ENCODE data around the gene ADAMTS15.

ADAMTS15 gene

DNA sequence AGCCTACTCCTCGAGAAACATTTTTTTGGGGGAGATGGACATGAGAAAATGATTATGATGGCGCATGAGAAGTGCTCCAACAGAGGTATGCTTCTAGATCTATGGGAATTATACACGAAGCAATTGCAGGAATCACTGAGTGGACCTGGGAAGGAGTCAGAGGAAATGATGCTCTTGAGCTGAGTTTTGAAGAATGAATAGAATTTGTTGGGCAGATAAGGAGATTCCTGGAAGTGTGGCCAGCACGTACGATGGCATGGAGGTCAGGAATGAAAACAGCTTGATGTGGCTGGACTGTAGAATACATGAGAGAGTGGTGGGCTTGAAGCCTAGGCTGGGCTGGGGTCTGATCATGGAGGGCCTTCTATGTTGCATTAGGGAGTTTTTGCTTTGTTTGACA lies 31.7 kb downstream of the ADAMTS15 start:
- DNase-seq: no peak

GRCh38 chr11:130480711-130481140 lies 32.3 kb downstream of the ADAMTS15 start:
- DNase-seq: no peak

GRCh38 chr11:130483124-130483523 lies 34.7 kb downstream of the ADAMTS15 start:
- DNase-seq: no peak

DNA sequence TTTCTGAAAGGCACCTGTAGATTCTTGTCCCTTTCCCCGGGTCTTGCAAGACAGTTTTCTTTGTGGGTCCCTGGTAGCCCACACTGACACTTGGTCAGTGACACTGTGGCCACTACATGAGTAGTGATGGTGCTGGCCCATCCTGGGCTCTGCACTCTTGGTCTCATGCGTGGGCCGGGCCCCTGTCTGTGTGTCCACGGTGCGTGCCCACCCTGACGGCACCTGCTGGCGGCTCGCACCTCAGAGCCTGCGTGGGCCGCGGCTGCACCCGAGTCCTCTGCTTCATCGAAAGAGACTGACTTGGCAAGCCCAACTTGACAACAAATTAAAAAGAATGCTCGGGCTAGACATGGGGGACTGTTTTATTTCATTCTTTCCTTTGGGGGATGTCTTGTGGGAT lies 37.5 kb downstream of the ADAMTS15 start:
- DNase-seq: no peak

GRCh38 chr11:130486391-130486836 lies 38.0 kb downstream of the ADAMTS15 start:
- no peak for DNase-seq

- DNase-seq: no peak
These were observed 38.8 kb downstream of the ADAMTS15 start for GRCh38 chr11:130486987-130487923.

GRCh38 chr11:130487924-130488815 lies 39.7 kb downstream of the ADAMTS15 start:
- DNase-seq: no peak

DNA sequence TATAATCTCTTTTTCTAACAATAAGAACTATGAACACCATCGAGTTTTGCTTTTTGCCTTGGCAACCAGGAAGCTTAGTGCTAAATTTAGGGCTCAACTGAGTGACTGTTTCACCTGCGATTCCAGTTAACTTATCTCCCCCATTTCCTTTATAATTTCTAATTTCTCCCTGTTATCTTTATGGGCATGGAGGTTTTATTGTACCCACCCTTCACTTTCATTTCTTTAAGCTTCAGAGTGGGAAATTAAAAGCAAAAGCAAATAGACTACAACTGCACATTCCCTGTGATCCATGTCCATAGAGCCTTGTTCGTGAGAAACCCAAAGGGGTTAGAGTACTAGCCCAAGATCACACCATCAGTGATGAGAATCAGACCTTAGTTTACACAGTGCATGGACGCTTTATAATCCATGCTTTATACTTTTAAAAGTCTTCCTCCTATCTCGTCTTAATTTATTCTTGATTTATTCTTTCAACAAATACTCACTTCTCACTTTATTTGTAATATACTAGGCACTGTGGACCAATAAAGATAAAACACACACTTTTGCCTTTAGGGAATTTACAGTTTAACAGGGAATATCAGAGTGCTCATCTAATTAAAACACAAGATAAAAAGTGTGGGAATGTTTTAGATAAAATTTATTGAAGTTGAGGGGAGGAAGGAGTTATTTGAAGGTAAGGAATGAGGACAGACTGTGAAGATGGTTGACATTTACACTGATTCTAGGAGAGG lies 40.6 kb downstream of the ADAMTS15 start:
- DNase-seq: no peak

GRCh38 chr11:130489716-130490115 lies 41.3 kb downstream of the ADAMTS15 start:
- DNase-seq: no peak

DNA sequence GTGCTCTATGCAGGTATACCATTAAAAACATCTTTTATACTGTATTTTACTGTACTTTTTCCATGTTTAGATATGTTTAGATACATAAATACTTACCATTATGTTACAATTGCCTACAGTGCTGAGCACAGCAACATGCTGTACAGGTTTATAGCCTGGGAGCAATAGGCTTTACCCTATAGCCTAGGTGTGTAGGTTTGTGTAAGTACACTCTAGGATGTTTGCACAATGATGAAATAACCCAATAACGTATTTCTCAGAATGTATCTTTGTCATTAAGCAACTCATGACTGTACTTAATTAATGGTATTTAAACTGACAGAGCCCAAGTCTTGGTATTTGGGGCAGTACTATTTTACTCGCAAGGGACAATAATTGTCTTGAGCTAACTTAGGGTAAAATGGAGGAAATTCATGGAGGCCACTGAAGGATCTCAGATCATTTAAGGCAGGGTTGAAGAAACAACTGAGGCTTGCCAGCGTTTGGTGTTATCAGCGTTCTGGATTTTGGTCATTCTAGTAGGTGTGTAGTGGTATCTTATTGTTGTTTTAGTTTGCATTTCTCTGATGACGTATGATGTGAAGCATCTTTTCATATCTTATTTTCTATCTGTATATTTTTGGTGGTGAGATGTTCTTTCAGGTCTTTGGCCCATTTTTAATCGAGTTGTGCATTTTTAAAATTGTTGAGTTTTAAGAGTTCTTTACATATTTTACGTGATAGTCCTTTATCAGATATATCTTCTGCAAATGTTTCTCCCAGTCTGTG lies 42.4 kb downstream of the ADAMTS15 start:
- no peak for DNase-seq

DNA sequence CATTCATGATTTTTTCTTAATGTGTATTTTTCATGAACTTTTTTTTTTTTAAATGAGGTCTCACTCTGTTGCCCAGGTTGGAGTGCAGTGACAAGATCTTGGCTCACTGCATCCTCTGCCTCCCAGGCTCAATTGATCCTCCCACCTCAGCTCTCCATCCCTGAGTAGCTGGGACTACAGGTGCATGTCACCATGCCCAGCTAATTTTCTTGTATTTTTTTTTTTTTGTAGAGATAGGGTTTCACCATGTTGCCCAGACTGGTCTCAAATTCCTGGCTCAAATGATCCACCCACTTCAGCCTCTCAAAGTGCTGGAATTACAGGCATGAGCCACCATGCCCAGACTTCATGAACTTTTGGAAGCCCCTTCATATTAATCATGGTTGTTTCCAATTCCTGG lies 49.7 kb downstream of the ADAMTS15 start:
- DNase-seq: no peak

DNA sequence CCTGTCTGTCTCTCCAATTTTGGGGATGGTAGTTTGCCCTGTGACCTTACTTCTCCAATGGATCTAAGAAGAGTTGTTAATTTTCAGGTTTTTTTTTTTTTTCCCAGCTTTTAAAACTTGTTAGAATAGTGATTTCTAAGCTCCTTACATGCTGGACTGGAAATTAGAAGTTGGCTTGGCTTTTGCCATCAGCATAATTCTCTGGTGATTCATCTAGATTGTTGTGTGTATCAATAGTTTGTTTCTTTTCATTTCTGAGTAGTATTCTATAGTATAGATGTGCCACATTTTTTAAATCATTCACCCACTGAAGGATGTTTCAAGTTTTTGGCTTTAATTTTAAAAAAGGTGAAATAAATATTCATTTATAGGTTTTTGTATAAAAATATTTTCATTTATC lies 51.4 kb downstream of the ADAMTS15 start:
- no peak for DNase-seq

DNA sequence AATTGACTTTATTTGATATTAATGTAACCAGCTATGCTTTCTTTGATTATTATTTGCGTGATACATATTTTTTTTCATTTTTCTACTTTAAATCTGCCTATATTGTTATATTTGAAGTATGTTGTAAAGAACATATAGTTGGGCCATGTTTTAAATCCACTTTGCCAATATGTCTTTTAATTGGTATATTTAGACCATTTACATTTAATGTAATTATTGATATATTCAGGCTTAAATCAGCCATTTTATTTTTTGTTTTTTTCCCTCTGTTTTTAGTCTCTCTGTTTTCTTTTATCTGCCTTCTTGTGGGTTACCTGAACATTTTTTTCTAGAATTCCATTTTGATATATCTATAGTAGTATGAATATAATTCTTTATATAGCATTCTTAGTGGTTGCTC lies 55.9 kb downstream of the ADAMTS15 start:
- no peak for DNase-seq

GRCh38 chr11:130508913-130509312 lies 60.5 kb downstream of the ADAMTS15 start:
- no peak for DNase-seq

DNA sequence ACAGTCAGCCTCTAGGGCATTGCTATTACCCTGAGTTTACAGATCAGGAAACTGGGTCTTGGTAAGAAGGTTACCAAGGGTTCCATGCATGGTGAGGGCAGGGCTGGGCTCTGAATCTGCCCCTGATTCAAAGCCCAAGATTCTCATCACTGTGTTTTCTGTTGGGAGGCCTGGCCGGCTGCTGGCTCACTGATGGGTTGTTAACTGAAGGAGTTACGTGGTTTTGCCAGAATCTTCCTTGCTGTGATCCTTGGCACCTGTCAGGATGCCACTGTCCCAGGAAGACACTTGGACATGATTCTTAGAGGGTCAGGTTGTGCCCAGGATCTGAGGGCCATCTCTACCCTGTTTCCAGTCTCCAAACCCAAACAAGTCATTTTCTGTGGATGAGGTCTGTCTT lies 61.5 kb downstream of the ADAMTS15 start:
- DNase-seq: no peak

DNA sequence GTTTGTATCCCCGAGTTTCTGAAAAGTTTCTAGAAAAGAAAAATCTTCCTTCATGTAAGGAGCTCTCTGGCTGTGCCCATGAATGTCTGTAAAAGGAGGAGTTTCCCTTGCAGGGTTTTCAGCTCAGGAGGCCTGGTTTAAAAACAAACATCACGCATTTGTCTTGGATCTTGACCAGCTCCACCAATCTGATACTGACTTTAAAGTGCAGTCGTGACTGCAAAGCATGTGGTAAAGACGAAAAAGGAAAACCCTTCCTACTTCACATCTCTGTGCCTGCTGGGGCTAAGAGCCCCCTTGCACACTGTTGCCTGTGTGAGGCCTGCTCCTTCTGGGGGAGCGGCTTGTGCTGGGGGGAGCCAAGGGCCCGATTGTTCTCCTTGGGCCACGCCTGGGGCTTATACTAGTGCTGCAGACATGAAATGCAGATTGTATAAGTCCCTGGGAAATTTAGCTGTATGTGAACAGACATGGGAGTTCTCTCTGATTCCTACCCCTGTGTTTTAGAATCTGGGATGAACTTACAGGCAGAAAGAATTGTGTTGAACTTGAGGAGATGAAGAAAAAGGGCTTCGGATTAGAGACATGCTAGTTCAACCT lies 62.1 kb downstream of the ADAMTS15 start:
- DNase-seq: no peak

DNA sequence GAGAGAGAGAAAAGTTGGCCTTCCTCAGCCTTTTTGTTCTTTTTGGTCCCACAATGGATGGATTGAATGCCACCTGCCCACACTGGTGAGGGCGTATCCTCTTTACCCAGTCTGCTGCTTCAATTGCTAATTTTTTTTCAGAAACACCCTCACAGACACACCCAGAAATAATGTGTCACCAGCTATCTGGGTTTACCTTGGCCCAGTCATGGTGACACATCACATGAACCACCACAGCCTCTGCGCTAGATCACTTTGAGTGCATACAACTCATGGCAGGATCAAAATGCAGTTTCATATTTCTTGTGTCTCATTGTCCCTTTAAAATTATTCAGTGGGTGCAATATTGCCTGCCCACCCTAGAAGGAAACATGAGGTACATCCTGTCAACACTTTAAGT lies 63.3 kb downstream of the ADAMTS15 start:
- no peak for DNase-seq

- DNase-seq: no peak
These were observed 64.2 kb downstream of the ADAMTS15 start for GRCh38 chr11:130512662-130513061.

DNA sequence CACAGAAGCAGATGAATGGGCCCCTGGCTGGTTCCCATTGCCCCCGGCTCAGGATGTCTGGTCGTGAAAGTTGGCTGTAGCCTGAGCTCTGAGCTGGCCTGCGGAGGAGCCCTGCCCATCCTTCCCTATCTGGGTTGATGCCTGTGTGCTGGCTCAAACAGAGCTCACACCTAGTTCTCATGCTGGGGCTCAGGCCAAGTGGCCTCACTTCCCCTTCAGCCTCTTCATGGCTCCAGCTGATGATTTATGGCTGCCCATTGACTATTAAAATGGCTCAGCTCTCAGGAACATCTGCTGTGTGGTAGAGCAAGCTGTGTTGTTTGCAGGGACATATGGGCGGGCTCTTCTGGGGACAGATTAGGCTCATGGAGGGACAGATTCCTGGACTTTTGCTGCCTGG lies 64.7 kb downstream of the ADAMTS15 start:
- DNase-seq: no peak

DNA sequence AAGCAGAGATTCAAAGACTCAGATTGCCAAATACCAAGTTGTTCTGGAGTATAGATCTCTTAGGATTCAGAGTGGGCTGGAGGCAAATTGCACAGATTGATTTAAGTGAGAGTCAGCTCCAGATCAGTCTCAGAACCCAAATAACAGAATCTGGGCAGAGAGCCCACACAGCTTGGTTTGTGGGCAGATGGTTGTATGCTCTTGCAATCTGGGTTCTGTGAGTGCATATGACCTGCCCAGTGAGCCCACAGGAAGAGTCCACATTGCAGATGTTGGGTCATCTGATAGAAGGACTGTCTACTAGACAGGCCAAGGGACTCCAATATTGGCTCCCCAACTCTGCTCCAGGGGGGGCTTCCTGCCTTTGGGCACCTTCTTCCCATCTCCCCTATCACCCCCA lies 65.9 kb downstream of the ADAMTS15 start:
- no peak for DNase-seq

DNA sequence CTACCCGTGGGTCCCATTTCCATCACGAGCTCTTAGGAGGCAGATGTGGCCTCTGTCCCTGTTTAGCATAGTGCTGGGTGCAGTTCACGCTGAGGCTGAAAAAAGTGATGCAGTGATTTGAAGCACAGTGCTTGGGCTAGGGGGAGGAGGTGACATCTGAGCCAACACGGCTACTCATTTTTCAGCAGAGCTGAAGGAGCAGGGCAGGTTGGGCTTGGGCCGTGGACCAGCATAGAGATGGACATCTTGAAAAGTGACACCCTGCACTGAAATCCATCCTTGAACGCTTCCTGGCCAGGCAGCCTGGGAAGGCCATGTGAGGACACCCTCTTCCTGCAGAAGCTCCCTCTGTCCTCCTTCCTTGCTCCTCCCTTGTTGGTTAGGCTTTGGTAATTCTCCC lies 66.4 kb downstream of the ADAMTS15 start:
- DNase-seq: no peak

Data from NCI-H1105 (cell line).